GM04504 (cell line): ENCODE measurements around the gene FBXL7.

ENCODE experiments used
- DNase-seq: peaks from one replicate; pipeline ENCODE4 v3.0.0-alpha.2; 2012; ENCODE audit warnings: low read depth

FBXL7 gene

GRCh38 chr5:15669826-15670225 lies 169.8 kb downstream of the FBXL7 start:
- DNase-seq, result no peak

- no peak for DNase-seq
Measured at GRCh38 chr5:15674716-15675115, 174.7 kb downstream of the FBXL7 start.

- DNase-seq, result no peak
Measured at GRCh38 chr5:15676591-15676990, 176.6 kb downstream of the FBXL7 start.

- no peak for DNase-seq
Measured at GRCh38 chr5:15679161-15679560, 179.2 kb downstream of the FBXL7 start.

GRCh38 chr5:15680455-15680854 lies 180.5 kb downstream of the FBXL7 start:
- DNase-seq, result no peak

- DNase-seq, result no peak
Measured at GRCh38 chr5:15682122-15682521, 182.1 kb downstream of the FBXL7 start.

GRCh38 chr5:15682566-15682965 lies 182.6 kb downstream of the FBXL7 start:
- DNase-seq, result no peak

- DNase-seq, result no peak
Measured at GRCh38 chr5:15683332-15683731, 183.4 kb downstream of the FBXL7 start.

GRCh38 chr5:15687401-15687800 lies 187.4 kb downstream of the FBXL7 start:
- no peak for DNase-seq

- DNase-seq, result no peak
Measured at GRCh38 chr5:15689836-15690235, 189.9 kb downstream of the FBXL7 start.

- DNase-seq, result peak; percentile 41
Measured at GRCh38 chr5:15690611-15691010, 190.6 kb downstream of the FBXL7 start.

GRCh38 chr5:15691521-15691920 lies 191.5 kb downstream of the FBXL7 start:
- DNase-seq, result peak; percentile 69

- DNase-seq, result no peak
Measured at GRCh38 chr5:15692706-15693381, 192.9 kb downstream of the FBXL7 start.

- no peak for DNase-seq
Measured at GRCh38 chr5:15693382-15693728, 193.4 kb downstream of the FBXL7 start.

GRCh38 chr5:15693933-15694332 lies 194.0 kb downstream of the FBXL7 start:
- DNase-seq, result no peak

- DNase-seq, result peak; percentile 55
Measured at GRCh38 chr5:15694696-15695214, 194.8 kb downstream of the FBXL7 start.

GRCh38 chr5:15695215-15695731 lies 195.3 kb downstream of the FBXL7 start:
- peak; percentile 44 for DNase-seq

GRCh38 chr5:15700373-15700772 lies 200.4 kb downstream of the FBXL7 start:
- DNase-seq, result no peak

- DNase-seq, result peak; percentile 29
Measured at GRCh38 chr5:15702102-15702501, 202.1 kb downstream of the FBXL7 start.

- DNase-seq, result peak; percentile 39
Measured at GRCh38 chr5:15703901-15704300, 203.9 kb downstream of the FBXL7 start.

GRCh38 chr5:15704397-15704947 lies 204.5 kb downstream of the FBXL7 start:
- DNase-seq, result peak; percentile 34

GRCh38 chr5:15707631-15708030 lies 207.7 kb downstream of the FBXL7 start:
- DNase-seq, result no peak

GRCh38 chr5:15711892-15712291 lies 211.9 kb downstream of the FBXL7 start:
- DNase-seq, result no peak

GRCh38 chr5:15715535-15715934 lies 215.6 kb downstream of the FBXL7 start:
- DNase-seq, result no peak
